GM19463 (cell line): ENCODE results near the gene VILL.

Experiments
- ATAC-seq: cut with Tn5 transposase; IDR thresholded peaks from one replicate; pipeline ENCODE4 v1.9.1; 2021; ENCODE audit warnings: mild to moderate bottlenecking, moderate library complexity; ENCODE audit not compliant: unreplicated experiment

Gene VILL

DNA sequence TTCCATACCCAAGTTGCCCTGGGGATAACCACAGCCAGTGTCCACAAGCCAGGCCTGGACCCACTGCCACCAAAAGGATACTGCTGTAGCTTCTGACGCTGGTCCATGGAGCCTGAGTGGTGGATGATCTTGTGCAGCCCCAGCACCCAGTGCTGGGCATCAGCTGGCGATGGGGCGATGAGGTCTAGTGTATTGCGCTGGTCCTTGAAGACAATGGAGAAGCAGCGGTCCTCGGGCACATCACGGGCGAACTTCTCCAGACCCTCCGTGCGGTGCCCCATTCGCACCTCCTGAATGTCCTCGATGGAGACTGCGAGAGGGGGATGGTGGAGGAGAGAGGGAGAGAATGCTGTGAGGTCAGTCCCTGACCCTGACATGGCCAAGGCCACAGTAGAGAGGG, 25.8 kb downstream of the VILL start:
- no peak for ATAC-seq

DNA sequence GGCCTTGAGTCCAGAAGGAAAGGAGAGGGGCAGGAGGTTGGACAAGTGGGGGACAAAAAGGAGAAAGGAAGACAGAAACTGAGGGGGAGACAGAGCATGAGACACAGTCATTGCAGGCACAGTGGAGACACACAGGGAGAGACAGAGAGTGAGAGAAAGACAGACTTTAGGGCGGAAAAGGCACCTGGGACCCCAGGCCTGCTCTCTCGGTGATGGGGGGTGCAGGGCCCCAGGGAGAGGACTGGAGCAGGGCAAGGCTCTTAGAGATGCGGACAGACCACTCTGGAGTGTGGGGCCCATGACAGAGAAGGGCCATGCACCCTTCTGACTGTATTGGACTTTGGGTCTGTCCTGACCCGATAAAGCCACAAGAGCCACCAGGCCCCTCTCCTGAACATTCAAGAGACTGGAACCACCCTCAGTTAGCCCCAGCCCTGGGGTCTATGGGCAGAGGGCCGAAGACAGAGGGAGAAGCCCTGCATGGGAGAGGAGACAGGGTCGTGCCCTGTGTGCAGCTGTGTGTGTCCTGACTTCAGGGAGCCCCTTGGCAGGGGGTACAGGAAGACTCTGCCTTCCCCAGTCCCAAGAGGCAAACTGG, 26.4 kb downstream of the VILL start:
- ATAC-seq = no peak

DNA sequence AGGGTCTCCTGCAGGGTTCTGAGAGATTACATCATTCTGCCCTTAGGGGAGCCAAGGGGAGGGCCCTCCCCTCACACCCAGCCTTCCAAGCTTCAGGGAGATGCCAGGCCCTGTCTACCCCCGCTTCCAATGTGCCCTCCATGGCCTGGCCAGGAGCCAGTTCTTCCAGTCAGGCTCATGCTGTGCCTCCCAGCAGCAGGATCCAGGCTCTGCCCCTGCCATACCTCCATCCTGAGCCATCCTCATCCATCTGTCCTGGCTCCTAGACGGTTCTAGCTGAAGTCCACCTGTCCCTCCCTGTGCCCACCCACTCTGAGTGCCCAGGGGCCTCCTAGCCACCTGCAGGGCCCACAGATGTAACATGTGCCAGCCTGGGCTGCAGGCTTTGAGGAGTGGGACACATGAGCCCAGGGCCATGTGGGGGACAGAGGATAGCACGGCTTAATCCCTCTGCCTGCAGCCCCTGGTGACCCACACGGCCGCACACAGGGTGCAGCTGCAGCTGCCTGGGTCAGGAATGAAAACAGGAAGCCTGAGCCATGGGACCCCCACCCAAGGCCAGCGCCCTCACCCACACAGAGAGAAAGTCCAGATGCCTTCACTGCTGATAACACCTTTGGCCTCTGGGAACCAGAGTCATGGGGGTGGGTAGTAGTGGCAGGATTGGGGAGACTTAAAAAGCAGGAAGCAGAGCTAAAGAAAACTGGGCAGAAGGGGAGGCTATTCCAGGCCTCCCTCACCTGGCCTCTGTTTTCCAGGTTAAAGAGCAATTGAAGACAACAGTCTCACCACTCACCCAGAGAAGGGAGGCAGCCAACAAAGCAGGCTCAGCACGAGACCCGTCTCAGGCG, 27.1 kb downstream of the VILL start:
- ATAC-seq = no peak

DNA sequence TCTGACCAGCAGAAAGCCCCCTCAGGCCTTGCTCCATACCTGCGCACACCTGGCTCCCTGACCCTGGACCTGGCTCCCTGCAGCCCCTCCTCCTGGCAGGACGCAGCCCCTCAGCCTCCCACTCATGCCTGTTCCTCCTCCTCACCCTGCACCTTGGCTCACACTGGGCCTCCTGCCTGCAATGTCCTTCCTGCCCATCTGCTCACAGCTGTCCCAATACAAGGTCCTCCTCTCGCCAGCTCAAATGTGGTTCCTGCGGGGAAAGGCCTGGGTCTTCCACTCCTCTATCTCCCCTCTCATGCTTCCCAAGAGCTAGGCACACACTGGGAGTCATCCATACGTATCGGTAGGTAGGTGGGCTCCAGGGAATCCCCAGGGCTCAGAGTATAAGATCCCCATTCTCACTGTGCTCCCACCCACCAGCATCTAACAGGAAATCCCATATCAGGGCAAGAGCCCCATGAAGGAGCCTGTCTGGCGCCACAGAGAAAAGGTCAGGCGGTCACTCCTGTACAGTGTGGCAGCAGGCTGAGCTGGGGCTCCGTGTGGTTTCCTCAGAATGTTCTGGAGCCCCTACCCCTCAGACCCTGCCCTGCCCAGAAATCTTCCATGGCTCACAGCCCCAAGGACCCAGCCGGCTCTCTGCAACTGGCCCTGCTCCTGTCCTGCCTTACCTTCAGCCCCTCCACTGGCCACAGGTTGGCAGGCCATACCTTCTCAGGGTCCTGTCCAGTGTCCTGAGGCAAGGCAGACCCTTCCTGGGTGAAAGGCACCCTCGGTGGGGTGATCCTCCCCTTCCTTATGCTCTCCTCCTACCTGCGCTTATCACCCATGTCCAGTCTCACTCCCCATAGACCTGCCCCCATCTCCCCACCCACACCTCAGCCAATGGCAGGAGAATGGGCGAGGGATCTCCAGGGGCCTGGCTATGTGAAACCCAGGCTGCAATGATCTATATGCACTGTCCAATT, 28.0 kb downstream of the VILL start:
- ATAC-seq = no peak

DNA sequence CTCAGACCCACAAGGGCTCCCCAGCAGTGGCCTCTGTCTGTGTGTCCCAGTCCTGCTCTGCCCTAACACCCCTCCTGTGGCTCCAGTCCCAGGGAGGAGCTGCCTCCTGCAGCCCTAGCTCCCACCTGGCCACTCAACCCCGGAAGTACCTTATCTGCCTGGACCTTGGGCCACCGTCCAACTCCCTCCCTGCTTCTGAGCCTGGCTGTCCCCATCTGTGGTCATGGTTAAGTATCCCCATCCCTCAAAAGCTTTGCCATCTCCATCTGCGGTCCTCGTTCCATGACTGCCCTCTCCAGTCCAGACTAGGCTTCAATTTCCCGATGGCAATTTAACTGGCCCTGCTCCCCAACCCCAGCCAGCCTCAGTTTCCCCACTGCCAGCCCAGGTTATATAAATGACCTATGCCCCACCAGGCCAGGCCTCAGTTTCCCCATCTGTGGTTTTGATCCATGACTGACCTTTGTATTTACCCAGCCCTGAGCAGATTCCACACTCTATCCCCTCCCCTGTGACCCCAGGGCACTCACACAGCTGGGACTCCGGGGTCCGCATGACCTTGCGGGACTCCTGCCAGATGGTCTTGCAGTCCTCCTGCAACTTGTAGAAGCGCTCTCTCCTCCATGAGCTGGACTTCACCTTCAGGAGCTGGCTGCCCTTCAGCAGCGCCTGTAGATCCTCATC, 29.2 kb downstream of the VILL start:
- no peak for ATAC-seq

DNA sequence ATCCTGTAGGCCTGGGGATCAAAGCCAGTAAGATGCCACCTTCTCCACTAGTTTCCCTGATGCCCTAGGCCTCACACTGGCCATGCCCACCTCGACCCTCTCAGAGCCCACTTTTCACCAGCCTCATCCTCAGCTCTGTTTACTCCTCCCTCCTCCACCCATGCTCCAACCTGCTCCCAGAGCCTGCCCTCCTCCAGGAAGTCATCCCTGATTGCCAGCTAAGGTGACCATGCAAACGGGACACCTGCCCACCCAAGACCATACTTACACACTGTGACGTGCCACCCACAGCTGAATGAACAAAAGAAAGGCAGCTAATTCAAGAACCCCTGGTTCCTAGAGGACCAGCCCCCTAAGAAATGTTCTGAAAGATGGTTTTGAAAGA, 29.7 kb downstream of the VILL start:
- no peak for ATAC-seq

DNA sequence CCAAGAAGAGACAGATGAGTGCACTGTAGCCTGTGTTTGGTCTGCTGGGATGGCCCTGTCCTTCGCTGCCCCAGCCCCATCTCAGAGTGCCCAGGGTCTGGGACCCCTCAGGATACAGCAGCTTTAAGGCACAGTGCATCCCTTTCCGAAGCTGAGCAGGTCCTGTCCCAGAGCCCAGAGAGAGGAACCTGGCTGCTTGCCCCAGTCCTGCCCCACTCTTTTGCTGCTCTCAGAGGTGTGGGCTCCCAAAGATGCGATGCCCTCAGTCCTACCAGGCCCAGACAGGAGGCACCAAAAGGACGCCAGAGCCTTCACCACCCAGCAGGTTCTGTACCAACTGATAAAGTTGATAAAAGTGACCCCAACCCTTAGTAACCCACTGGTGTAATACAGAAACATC, 30.6 kb downstream of the VILL start:
- ATAC-seq = no peak

DNA sequence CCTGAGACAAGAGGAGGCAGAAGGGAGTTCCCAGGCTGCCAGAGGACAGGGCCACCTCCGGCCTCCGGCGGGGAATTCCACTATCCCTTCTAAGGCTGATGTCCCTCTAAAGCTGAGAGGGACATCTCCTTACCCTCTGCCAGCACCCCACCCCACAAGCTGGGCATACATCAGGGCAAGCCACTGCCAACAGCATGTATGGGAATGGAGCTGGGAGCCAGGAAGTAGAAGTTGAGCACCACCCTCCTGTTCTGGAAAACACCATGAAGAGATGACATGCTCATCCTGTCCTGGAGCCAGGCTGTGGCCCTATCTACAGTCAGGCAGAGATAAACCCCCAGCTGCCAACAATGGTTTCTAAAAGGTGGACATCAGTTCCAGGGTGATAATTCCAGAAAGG, 31.7 kb downstream of the VILL start:
- ATAC-seq = no peak

DNA sequence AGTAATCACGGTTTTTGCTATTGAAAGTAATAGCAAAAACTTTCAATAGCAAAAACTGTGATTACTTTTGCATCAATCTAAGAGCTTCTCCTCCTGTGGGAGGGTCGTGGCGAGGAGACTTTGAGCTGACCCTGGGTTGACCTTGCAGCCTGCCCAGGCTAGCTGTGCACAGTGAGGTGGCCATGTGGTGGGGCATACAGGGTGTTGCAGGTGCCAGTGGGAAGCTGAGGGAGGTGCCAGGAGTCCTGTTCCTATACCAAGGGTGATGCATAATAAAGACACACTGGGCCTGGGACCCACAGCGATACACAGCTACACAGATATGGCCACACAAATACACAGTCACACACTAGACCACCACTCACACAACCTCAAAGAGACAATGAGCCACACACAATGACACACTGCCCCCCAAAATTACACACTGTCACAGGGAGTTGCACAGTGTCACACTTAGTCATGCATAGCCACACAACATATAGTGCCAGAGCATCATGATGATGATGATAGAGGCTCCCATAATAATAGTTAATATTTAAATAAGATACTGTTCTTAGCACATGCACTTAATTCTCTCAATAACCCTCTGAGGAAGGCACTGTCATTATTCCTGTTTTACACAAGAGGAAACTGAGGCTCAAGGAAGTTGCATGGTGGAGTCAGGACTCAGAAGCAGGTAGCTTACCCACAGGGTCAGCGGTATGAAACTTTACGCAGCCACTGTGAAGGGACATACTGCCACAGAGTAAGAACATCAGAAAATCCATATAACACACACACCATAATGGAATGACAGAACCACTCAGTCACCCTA, 32.5 kb downstream of the VILL start:
- ATAC-seq = no peak

DNA sequence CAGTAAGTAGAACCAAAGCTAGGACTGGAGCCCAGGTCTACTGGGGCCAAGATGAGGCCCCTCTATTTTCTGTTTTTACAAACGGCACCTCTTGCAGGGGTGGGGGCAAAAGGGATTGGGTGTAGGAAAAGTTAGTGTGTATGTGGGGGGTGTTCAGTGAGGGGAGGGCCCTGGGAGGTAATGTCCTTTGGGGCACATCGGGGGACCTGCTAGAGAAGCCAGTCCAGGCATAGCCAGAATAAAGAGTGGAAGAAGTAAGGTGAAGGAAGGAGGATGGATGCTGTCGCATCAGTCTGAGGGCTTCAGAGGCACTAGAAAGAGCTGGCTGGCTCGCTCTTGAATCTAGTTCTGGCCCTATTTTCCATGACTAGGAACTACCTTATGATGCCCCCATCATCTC, 36.3 kb downstream of the VILL start:
- ATAC-seq = no peak

DNA sequence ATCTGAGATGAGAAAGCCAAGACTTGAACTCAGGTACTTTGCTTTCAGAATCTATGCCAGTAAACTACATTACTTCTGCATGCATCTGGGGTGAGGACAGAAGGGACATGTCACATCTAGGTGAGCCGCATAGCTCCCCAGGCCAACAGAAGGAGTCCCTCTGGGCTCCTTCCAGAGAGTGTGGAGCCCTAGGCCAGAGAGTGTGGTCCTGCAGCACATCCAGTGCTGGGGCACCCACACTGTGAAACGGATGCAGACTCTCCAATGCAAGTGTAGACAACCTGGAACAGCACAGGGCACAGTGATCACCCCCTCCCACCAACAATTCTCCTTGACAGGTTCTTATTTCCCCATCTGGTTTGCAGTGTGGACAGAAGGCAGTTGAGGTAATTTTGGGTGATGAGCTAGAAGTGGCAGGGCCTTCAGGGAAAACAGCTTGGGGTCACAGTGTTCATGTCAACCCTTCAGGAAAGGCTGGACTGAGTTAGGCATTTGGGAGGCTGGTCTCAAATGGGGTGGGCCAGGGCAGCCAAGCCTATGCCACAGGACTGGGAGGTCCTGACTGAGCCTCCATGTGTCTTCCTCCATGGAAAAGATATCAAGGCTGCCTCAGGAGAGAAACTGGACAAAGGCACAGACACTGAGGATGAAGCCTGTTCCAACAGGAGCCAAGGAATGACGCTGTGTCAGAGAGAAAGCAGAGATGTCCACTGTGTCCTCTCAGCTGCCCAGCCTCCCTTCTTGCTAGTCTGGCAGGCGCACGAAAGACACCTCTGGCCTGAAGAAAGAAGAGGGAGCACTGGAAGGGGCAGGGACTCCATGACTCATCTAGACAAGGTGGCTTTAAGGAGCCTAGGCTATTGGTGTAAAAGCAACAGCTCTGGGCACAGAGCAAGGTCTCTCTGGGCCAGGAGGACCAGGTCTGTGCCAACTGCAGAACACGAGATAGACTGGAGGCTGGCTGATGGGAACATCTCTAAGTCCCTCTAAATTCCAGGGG, 37.2 kb downstream of the VILL start:
- no peak for ATAC-seq

DNA sequence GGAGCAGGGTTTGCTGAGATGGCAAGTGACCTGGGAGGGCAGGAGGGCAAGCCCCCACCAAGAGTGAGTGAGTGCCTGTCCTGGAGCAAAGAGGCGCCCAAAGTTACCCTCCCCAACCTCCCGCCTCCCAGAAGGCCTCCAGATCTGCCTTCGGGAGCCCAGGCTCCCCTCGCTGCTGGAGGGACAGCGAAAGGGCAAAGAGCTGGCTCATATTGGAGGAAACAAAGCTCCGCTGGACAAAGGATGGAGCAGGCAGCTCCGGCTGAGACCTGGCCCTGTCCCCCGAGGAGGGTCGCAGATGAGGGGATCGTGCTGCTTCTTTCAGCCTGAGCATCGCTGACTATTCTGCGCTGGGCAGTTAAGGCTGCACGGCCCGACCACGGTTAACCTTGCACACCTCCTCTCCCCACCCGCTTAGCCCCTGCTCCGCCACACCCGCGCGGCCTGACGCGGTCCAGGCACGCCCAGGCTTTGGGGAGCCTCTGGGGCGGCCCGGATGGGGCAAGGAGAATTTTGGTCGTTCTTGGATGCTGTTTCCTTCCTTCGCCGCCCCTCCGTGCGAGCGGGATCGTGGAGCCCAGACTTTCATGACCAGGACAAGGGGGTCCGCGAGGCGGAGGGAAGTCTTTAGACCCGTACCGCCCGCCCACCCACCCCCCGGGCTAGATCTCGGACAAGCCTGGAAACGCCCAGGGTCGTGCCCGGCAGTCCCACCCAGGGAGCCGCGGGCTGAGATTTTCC, 38.2 kb downstream of the VILL start:
- no peak for ATAC-seq

DNA sequence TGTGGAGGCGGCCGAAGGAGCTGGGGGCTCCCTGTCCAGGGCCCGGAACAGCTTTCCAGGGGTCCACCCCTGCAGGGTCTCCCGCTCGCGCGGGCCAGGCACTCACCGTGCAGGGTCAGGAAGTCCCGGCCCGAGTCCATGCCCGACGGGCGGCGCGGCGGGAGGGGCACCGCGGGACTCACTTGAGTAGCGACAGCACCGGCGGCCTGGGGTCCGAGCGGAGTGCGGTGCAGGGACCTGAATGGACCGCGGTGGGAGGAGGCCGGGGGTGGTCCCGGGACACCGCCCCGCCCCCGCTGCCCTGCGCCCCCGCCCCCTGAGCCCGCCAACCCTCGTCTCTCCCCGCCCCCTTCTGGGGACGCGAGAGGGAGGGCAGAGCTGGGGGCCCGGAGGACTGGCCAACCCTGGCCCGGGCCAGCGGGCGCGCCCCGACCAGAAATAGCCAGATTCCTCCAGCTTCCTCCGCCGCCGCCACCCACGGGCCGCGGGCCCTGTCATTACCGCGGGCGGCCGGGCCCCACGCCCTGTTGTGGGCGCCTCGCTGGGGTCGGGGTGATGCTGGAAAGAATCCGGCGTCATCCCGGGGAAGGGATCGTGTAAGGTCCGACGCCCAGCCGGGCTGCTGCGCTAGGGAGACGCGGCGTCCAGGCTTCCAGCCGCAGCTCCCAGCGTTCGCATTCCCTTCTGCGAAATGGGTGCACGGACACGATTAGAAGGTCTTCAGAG, 39.0 kb downstream of the VILL start, which contains the start of gene PLCD1:
Gene PLCD1 (minus strand): TSS at position 243 of the 726 bp plus-strand sequence. CDS start 103 bp downstream, at position 140.
- ATAC-seq = no peak

DNA sequence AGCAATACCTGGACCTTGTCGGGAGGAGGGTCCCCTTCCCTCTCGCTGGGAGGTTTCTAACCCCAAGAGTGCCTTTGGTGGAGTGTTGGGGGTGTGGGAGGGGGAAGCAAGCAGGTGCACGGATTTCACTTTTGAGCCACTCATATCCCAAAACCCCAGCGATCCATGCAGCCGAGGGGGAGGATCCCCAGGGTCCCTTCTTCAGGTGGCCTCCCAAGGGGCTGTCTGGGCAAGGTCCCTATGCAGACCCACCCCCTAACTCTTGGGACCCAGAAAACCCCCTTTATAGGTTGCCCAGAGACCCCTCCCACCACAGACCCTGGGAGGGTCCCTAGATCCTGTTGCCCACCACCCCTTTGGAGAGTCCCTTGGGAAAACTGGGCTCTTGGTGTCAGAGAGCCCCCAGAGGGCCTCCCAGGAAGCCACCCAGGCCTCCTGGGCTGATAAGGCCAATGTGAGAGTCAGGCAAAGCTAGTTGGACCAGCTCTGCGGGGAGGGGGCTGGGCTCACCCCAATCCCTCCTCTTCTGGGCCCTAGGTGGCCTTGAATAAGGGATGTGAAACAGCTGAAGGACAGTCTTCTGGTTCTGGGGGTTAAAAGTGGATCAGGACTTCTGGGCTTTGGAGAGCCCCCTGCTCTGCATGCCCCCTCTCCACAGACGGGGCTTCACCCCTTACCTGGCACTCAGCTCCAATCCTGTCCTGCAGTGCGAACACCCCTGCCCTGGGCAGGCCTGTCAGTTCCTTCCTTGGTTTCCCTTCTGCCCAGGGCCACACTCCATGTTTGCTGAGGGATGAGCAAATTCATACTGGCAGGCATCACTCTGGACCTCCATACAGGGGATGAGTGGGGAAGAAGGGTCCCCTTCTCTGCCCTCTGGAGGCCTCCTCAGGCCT, 39.8 kb downstream of the VILL start:
- ATAC-seq = no peak

DNA sequence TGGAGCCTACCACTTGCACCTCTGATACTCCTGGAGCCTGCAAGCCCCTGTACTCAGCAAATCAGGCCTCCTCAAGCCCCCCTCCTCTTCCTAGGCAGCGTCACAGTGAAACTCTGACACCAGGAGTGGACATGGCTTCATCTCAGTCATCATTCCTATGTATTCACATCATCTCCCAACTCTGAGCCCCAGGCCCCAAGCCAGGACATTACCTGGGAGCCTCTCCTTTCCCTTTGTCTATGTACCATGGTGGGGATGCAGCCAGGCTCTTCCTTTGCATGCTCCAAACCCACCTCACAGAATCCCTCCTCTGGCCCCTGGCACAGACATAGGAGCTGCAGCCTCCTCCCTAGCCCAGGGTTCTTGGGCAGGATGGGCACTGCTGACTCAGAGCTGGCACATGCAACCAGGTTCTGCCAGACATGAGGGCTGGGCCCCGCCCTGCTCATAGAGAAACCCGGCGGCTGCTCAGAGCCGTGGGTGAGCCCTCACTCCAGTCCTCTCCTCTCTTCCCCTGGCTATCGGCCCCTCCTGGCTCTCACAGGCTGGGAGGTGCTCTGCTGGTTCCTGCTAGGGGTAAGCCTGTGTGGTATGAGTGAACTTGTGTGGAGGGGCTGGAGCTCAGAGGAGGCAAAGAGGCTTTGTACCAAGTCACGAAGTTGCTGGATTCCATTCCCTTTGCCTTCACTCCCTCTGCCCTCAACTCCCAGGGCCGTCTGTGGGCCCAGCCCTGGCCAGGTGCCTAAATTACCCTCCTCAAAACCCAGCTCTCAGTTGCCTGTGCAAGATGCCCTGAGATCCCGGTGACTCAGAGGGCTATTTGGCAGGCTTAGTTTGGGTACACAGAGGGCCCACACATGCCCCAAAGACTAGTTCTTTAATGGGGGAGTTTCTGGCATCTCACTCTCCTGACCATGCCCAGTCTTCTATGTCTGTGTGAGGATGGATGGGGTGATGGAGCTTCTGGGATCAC, 40.7 kb downstream of the VILL start:
- ATAC-seq = no peak
